Psoas muscle (tissue), 8 donors: Measurements from ENCODE around the gene RAB3GAP2. TPM values are rescaled to one million over a fixed set of nuclear protein-coding genes. Genes with fewer than 3 reads are reported as not detected.
A peak's percentile ranks its signal among the peaks of the same experiment; 100 is the strongest.

Source experiments
- ATAC-seq, 4 donors: fragments of 200-7000 bp; cut with Tn5 transposase; one replicate each; pipeline ENCODE4 v1.9.1; 2020; ENCODE audit warnings: moderate library complexity in 3 of 4, mild to moderate bottlenecking in 2 of 4
- DNase-seq, 2 donors: peaks; one replicate each; pipeline ENCODE4 v3.0.0-alpha.2; 2020
- H3K27ac ChIP-seq: fragments of 200-600 bp; one replicate; pipeline ENCODE4 v1.8.0; 2022
- H3K27me3 ChIP-seq, 3 donors: fragments of 200-600 bp in 1 of 3; one replicate each; pipeline versions ENCODE4 v1.6.1 to v1.8.0; 2013 to 2022; ENCODE audit warnings: low read length in 2 of 3, mild to moderate bottlenecking in 2 of 3, moderate library complexity in 1 of 3; ENCODE audit not compliant: insufficient read depth in 3 of 3
- H3K36me3 ChIP-seq, 2 donors: fragments of 200-600 bp in 1 of 2; one replicate each; pipeline versions ENCODE4 v1.6.1 to v1.8.0; 2013 to 2022; ENCODE audit warnings: low read depth in 1 of 2, mild to moderate bottlenecking in 1 of 2, moderate library complexity in 1 of 2; ENCODE audit not compliant: insufficient read depth in 1 of 2
- H3K4me1 ChIP-seq: fragments of 200-600 bp; one replicate; pipeline ENCODE4 v1.8.0; 2022
- H3K4me3 ChIP-seq: fragments of 200-600 bp; one replicate; pipeline ENCODE4 v1.8.0; 2022; ENCODE audit warnings: mild to moderate bottlenecking
- H3K9me3 ChIP-seq: fragments of 200-600 bp; one replicate; pipeline ENCODE4 v1.8.0; 2022
- WGBS, 3 donors: extraction: QIAGEN DNeasy Blood & Tissue Kit; methylation state at CpG; one replicate each; pipeline versions ENCODE4 v1.1.6 to v1.1.7; 2013; 5-methylcytosine and 5-hydroxymethylcytosine counted together
- intact Hi-C, 2 donors: fragments of 100-400 bp; cut with DNase I; formaldehyde crosslinking; loops; one replicate each; pipeline versions ENCODE4 v1.11.0 to v1.14.2; 2022
- polyA plus RNA-seq, 3 donors: library from polyadenylated mRNA; stranded (reverse); fragments of 200-250 nt; gene quantifications; one replicate each; pipeline ENCODE4 v1.2.3, GENCODE V29; 2013
- total RNA-seq, 4 donors: library from RNA; stranded (reverse); fragmentation: NEBNext Ultra II Directional in 2 of 4; extraction: Animal tissue kit (Norgen Biotek cat#: 25700) in 2 of 4; gene quantifications; one replicate each; pipeline versions ENCODE4 v1.2.1 to v1.2.4, GENCODE V29; 2021 to 2023
- TF ChIP-seq, protein P1 (sequence below): fragments of 200-600 bp; IDR thresholded peaks from one replicate; pipeline ENCODE4 v1.8.0; 2022; ENCODE audit warnings: antibody characterized with exemption
- donor health status: healthy with polysubstance abuse.
- donor health status: DM: no; HTN: no; CAD: no; lungs with moderate emphysema.
- donor health status: Bipolar disorder and iron deficiency.
- donor health status: healthy.
- donor health status: DM: yes; HTN: yes; CAD: no.
- donor health status: DM: no; HTN: no; CAD: no.
- donor health status: DM: no; HTN: no; CAD: no.
- donor health status: DM: yes; HTN: yes; CAD: no.

The RAB3GAP2 gene
- total and polyA plus RNA-seq, 7 donors, result 5.8 to 28.6 (median 18.6) TPM

DNA sequence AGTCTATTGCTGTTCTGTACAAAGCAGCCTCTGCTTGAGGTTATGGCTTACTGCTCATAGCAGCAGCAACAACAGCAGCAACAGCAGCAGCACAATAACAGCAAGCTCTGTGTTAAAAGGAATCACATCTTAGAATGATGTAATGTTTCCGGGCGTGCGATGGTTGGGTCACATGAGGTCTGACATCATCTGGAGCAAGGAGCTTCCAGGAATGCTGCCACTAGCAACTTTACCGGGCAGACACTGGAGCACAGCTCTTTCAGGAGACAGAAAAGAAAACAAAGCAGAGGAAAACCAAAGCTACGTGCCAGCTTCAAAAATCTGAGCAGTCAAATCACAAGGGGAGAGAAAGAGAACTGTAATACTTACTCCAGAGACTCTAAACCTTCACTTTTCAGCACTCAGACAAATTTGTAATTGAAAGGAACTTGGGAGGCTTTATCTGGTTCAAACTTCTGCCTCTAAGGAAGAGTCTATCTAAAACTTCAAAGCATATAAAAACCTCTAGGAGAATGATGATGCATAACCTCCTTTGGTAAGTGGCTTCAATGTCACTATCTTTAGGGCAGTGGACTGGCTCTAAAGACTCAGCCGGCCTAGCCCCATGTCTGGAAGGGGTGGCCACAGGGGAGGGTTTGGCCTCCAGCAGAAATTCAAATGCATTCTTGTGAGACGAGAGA is 28.3 kb upstream of the RAB3GAP2 start:
- no peak overlapping the region for H3K4me3 ChIP-seq
- no peaks in the 10 kb centered on the region for H3K36me3 ChIP-seq
- H3K4me1 ChIP-seq, result no peaks in the 10 kb centered on the region
- peak; percentile 59 to 63 for DNase-seq
- WGBS, 3 donors, result 22 to 30% (median 27%) methylated on average over 7 of the region's 7 CpGs
- ATAC-seq, result peak; percentile 68 to 82 (median 76)
- peak overlapping the region; percentile 70 for H3K27ac ChIP-seq
- intact Hi-C loops, result loop anchor here in 1 of 2 donors (5.0 kb wide), 1 partner anchor 447 kb away; the partner anchor contains the start of gene MTARC2
- no peaks in the 10 kb centered on the region for H3K9me3 ChIP-seq
- H3K27me3 ChIP-seq, result no peaks in the 10 kb centered on the region
- TF ChIP-seq, protein P1, sequence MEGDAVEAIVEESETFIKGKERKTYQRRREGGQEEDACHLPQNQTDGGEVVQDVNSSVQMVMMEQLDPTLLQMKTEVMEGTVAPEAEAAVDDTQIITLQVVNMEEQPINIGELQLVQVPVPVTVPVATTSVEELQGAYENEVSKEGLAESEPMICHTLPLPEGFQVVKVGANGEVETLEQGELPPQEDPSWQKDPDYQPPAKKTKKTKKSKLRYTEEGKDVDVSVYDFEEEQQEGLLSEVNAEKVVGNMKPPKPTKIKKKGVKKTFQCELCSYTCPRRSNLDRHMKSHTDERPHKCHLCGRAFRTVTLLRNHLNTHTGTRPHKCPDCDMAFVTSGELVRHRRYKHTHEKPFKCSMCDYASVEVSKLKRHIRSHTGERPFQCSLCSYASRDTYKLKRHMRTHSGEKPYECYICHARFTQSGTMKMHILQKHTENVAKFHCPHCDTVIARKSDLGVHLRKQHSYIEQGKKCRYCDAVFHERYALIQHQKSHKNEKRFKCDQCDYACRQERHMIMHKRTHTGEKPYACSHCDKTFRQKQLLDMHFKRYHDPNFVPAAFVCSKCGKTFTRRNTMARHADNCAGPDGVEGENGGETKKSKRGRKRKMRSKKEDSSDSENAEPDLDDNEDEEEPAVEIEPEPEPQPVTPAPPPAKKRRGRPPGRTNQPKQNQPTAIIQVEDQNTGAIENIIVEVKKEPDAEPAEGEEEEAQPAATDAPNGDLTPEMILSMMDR, result no peak

DNA sequence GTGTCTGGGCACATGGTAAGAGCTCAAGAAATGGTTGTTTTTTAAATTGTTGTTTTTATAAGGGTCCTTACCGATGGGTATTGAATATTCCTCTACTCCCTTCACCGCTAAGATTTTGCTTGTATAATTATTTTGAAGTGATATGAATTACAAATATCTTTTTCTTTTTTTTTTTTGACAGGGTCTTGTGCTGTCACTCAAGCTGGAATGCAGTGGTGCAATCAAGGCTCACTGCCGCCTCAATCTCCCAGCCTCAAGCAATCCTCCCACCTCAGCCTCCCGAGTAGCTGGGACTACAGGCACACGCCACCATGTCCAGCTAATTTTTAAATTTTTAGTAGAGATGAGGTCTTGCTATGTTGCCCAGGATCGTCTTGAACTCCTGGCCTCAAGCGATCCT is 27.1 kb upstream of the RAB3GAP2 start:
- no peaks in the 10 kb centered on the region for H3K4me1 ChIP-seq
- ATAC-seq (no peak), DNase-seq (no peak)
- H3K9me3 ChIP-seq, result no peaks in the 10 kb centered on the region
- TF ChIP-seq, protein P1, result no peak
- H3K36me3 ChIP-seq, result no peaks in the 10 kb centered on the region
- H3K27ac ChIP-seq, result no peak overlapping the region
- intact Hi-C loops, result loop anchor here in 1 of 2 donors (5.0 to 10.0 kb wide), 2 partner anchors 135 to 478 kb away; no protein-coding TSS in a partner anchor
- WGBS, 3 donors, result 96 to 98% (median 97%) methylated on average over 7 of the region's 7 CpGs
- H3K27me3 ChIP-seq, result no peaks in the 10 kb centered on the region
- H3K4me3 ChIP-seq, result no peak overlapping the region

DNA sequence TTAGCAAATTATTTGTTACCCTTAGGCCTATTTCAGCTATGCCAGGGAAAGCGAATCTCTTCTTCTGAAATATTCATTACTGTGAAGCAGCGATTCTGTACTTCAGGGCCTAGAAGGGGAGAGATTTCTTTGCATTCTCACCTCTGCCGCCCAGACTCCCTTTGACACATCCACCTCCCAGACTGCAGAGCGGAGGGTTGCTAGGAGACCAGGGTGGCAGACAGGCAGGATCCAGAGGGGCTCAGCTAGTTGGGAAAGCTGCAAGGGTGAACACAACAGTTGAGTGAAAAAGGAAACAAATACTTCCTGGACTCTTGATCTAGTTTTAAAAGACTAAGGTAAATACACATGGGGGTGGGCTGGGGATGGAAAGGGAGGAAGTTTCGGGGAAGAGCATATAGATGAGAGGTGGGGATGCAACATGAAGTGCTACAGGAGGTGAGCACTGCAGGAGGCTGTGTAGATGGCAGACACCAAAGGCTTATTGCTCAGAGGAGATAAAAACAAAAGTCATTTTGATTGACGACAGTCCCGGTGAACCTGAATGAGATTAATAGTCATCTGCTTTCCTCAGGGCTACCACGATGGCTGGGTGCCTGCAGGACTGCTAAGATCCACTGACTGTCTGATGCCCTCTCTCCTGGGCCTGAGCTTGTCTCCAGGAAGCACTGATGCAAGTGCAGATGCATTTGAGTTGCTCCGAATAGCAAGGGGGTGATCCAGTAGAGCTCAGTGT is 26.4 kb upstream of the RAB3GAP2 start:
- intact Hi-C loops, result loop anchor here in 1 of 2 donors (5.0 to 10.0 kb wide), 2 partner anchors 136 to 479 kb away; no protein-coding TSS in a partner anchor
- Histone ChIP-seq H3K4me3 (no peak overlapping the region), H3K9me3 (no peaks in the 10 kb centered on the region), H3K36me3 (no peaks in the 10 kb centered on the region), H3K27ac (no peak overlapping the region), H3K27me3 (no peaks in the 10 kb centered on the region), H3K4me1 (no peaks in the 10 kb centered on the region)
- 71 to 75% (median 75%) methylated on average over 9 of the region's 9 CpGs for WGBS, 3 donors
- TF ChIP-seq, protein P1, result no peak
- DNase-seq, result no peak
- ATAC-seq, result no peak

DNA sequence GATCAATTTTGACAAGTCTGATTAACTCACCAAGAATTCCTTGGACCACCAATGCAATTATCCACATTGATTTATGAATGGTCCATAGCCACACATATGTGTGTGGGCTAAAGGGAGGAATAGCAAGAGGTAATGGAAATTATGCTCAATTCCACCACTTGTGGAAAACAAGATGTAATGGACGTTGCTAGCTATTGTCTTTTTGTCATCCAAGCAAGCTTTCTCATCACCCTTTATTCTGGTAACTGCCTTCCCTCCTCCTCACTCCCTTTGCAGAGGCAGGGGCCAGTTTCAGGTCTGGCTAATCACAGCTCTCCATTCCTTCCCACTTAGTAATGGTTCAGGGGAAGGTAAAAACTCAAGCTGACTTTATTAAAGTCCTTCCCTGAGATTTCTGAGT is 24.7 kb upstream of the RAB3GAP2 start:
- WGBS, 3 donors, result 75 to 84% (median 80%) methylated on average over 1 of the region's 1 CpG
- H3K27ac ChIP-seq, result no peak overlapping the region
- intact Hi-C loops, result loop anchor here in 1 of 2 donors (5.0 to 10.0 kb wide), 2 partner anchors 138 to 480 kb away; no protein-coding TSS in a partner anchor
- no peak for DNase-seq
- no peak for ATAC-seq
- no peak overlapping the region for H3K4me3 ChIP-seq
- H3K36me3 ChIP-seq, result no peaks in the 10 kb centered on the region
- H3K27me3 ChIP-seq, result no peaks in the 10 kb centered on the region
- TF ChIP-seq, protein P1, result no peak
- no peaks in the 10 kb centered on the region for H3K4me1 ChIP-seq
- H3K9me3 ChIP-seq, result no peaks in the 10 kb centered on the region
